GM19328 (cell line): ENCODE measurements around the gene GPR107.

Experiments
- ATAC-seq: cut with Tn5 transposase; IDR thresholded peaks from one replicate; pipeline ENCODE4 v1.9.1; 2021; ENCODE audit warnings: mild to moderate bottlenecking, moderate library complexity; ENCODE audit not compliant: unreplicated experiment

Gene GPR107

GRCh38 chr9:130128733-130129431 is 75.2 kb downstream of the GPR107 start:
- no peak for ATAC-seq

GRCh38 chr9:130129432-130130061 is 75.8 kb downstream of the GPR107 start:
- ATAC-seq = no peak

GRCh38 chr9:130132746-130133145 is 79.0 kb downstream of the GPR107 start:
- no peak for ATAC-seq

GRCh38 chr9:130137081-130137640 is 83.5 kb downstream of the GPR107 start:
- no peak for ATAC-seq

GRCh38 chr9:130137641-130138081 is 84.0 kb downstream of the GPR107 start:
- no peak for ATAC-seq

- ATAC-seq = no peak
Measured at GRCh38 chr9:130138171-130138653, 84.5 kb downstream of the GPR107 start.

GRCh38 chr9:130138791-130139190 is 85.1 kb downstream of the GPR107 start:
- ATAC-seq = no peak

GRCh38 chr9:130139251-130139650 is 85.5 kb downstream of the GPR107 start:
- no peak for ATAC-seq

GRCh38 chr9:130140706-130141105 is 87.0 kb downstream of the GPR107 start:
- ATAC-seq = no peak

GRCh38 chr9:130142056-130142455 is 88.3 kb downstream of the GPR107 start:
- ATAC-seq = no peak

- ATAC-seq = no peak
Measured at GRCh38 chr9:130142641-130143040, 88.9 kb downstream of the GPR107 start.

- ATAC-seq = no peak
Measured at GRCh38 chr9:130143279-130143893, 89.7 kb downstream of the GPR107 start.

GRCh38 chr9:130143958-130144366 is 90.3 kb downstream of the GPR107 start:
- no peak for ATAC-seq

GRCh38 chr9:130144703-130145102 is 91.0 kb downstream of the GPR107 start:
- no peak for ATAC-seq

GRCh38 chr9:130145658-130146057 is 92.0 kb downstream of the GPR107 start:
- no peak for ATAC-seq

- ATAC-seq = no peak
Measured at GRCh38 chr9:130147198-130147597, 93.5 kb downstream of the GPR107 start.

GRCh38 chr9:130147910-130148309 is 94.2 kb downstream of the GPR107 start:
- ATAC-seq = no peak

GRCh38 chr9:130149031-130149430 is 95.3 kb downstream of the GPR107 start:
- ATAC-seq = no peak

GRCh38 chr9:130149654-130150286 is 96.1 kb downstream of the GPR107 start:
- ATAC-seq = no peak

- no peak for ATAC-seq
Measured at GRCh38 chr9:130150779-130151382, 97.2 kb downstream of the GPR107 start.

- ATAC-seq = no peak
Measured at GRCh38 chr9:130154816-130155215, 101.1 kb downstream of the GPR107 start.
